K562 (cell line): ENCODE measurements around the gene PTPN12. TPM values are rescaled to one million over a fixed set of nuclear protein-coding genes. Genes with fewer than 3 reads are reported as not detected.

Source experiments
- BCOR ChIP-seq: fragments of 450-650 bp; IDR thresholded peaks from 2 replicates; pipeline ENCODE4 v1.6.1; 2016
- CEBPG ChIP-seq, 3 experiments: fragments of 200-800 bp in 1 of 3; sonication (Bioruptor generic) in 1 of 3; sonication (generic) in 1 of 3; formaldehyde crosslinking in 1 of 3; IDR thresholded peaks in 2 of 3; conservative IDR thresholded peaks in 1 of 3; 2 replicates each; pipeline versions ENCODE4 v1.6.1 to v1.8.0; 2016 to 2022; ENCODE audit warnings: missing compliant biosample characterization in 2 of 3, missing genetic modification characterization in 2 of 3, mild to moderate bottlenecking in 1 of 3, missing genetic modification reagents in 1 of 3
- CREM ChIP-seq: IDR thresholded peaks from 2 replicates; pipeline ENCODE4 v1.6.1; 2014; ENCODE audit warnings: antibody characterized with exemption, low read depth
- ESRRB ChIP-seq: fragments of 250-450 bp; sonication (Bioruptor Pico); IDR thresholded peaks from 2 replicates; pipeline ENCODE4 v1.5.0; 2020; ENCODE audit warnings: mild to moderate bottlenecking, moderate library complexity, borderline replicate concordance
- FOXK1 ChIP-seq: sonication (generic); formaldehyde crosslinking; IDR thresholded peaks from 2 replicates; pipeline ENCODE4 v1.8.0; 2022; ENCODE audit warnings: missing genetic modification reagents, mild to moderate bottlenecking, borderline replicate concordance
- HDGF ChIP-seq: fragments of 450-650 bp; IDR thresholded peaks from 2 replicates; pipeline ENCODE4 v1.6.1; 2016
- POLR3A ChIP-seq: IDR thresholded peaks from 2 replicates; pipeline ENCODE4 v1.6.1; 2011; ENCODE audit warnings: borderline replicate concordance, mild to moderate bottlenecking, moderate library complexity; ENCODE audit not compliant: insufficient read length, insufficient read depth; ENCODE audit errors: extremely low read depth
- RAD21 ChIP-seq, 2 experiments: fragments of 250-450 bp in 1 of 2; fragments of 450-650 bp in 1 of 2; sonication (Bioruptor Pico) in 1 of 2; formaldehyde crosslinking in 1 of 2; IDR thresholded peaks in 1 of 2; conservative IDR thresholded peaks in 1 of 2; 2 replicates each; pipeline versions ENCODE4 v1.4.0 to v1.8.0; 2020 to 2022; ENCODE audit warnings: mild to moderate bottlenecking in 2 of 2, moderate library complexity in 1 of 2
- RBBP5 ChIP-seq: fragments of 200-600 bp; sonication (generic); IDR thresholded peaks from 2 replicates; pipeline ENCODE4 v1.6.1; 2012; ENCODE audit warnings: borderline replicate concordance, mild to moderate bottlenecking, low read length, control low read depth, inconsistent platforms; ENCODE audit not compliant: insufficient read depth, poor library complexity, severe bottlenecking
- SAP30 ChIP-seq: fragments of 200-600 bp; sonication (generic); IDR thresholded peaks from 2 replicates; pipeline ENCODE4 v1.6.1; 2012; ENCODE audit warnings: borderline replicate concordance, low read depth, mild to moderate bottlenecking, moderate library complexity, low read length, control low read depth, inconsistent platforms; ENCODE audit not compliant: insufficient read depth, poor library complexity, severe bottlenecking
- TCFL5 ChIP-seq: fragments of 250-450 bp; sonication (Bioruptor Pico); conservative IDR thresholded peaks from 2 replicates; pipeline ENCODE4 v1.6.1; 2021; ENCODE audit warnings: mild to moderate bottlenecking, moderate library complexity, matching md5 sums
- U2AF2 ChIP-seq: fragments of 200-400 bp; formaldehyde crosslinking; optimal IDR thresholded peaks from 2 replicates; pipeline ENCODE3; 2017; ENCODE audit warnings: low read depth, mild to moderate bottlenecking, low read length
- ZFP36 ChIP-seq: fragments of 150-350 bp; IDR thresholded peaks from 2 replicates; pipeline ENCODE4 v1.6.1; 2018; ENCODE audit warnings: low read length, low read depth; ENCODE audit not compliant: partially characterized antibody
- polyA plus RNA-seq, 8 experiments: library from polyadenylated mRNA; depleted of rRNA in 4 of 8; stranded (reverse) in 5 of 8; unstranded in 3 of 8; fragments of >200 nt; fragmentation: Nextera tagmentation in 2 of 8; fragmentation: Illumina TruSeq in 1 of 8; extraction: Ambion mirVana in 2 of 8; extraction: Trizol in 1 of 8; gene quantifications; 2 replicates each; pipeline versions ENCODE4 v1.2.1 to v1.2.3, GENCODE V29; 2011 to 2014; ENCODE audit warnings: inconsistent platforms in 1 of 8, missing spikeins in 1 of 8
- total RNA-seq, 7 experiments: library from RNA; depleted of rRNA in 6 of 7; stranded (reverse); fragments of >200 nt in 6 of 7; fragmentation: Illumina TruSeq in 2 of 7; extraction: Trizol in 2 of 7; gene quantifications; 2 replicates each; pipeline versions ENCODE4 v1.2.1 to v1.2.3, GENCODE V29; 2011 to 2021; ENCODE audit warnings: low replicate concordance in 1 of 7
- TF ChIP-seq, protein P1 (sequence below): fragments of 250-450 bp; sonication (Bioruptor Pico); IDR thresholded peaks from 2 replicates; pipeline ENCODE4 v1.4.0; 2020; ENCODE audit warnings: mild to moderate bottlenecking, moderate library complexity, borderline replicate concordance
- TF ChIP-seq, protein P2 (sequence below), 2 experiments: IDR thresholded peaks; 2 replicates each; pipeline ENCODE4 v1.6.1; 2012; ENCODE audit warnings: improper control_type of control experiment in 2 of 2, low read depth in 2 of 2, low read length in 2 of 2, borderline replicate concordance in 1 of 2
- TF ChIP-seq, protein P3 (sequence below): sonication (generic); formaldehyde crosslinking; IDR thresholded peaks from 2 replicates; pipeline ENCODE4 v1.8.0; 2022; ENCODE audit warnings: mild to moderate bottlenecking, low read depth, missing genetic modification reagents
- TF ChIP-seq, protein P4 (sequence below): sonication (generic); formaldehyde crosslinking; IDR thresholded peaks from 2 replicates; pipeline ENCODE4 v1.8.1; 2023; ENCODE audit warnings: mild to moderate bottlenecking, missing genetic modification reagents, moderate library complexity

PTPN12 gene
- total and polyA plus RNA-seq, 9 of the 15 experiments (the other 6 are each of a cell fraction or from before 2014, with no cell fraction given) = 15.3 to 79.8 (median 26.6) TPM

DNA sequence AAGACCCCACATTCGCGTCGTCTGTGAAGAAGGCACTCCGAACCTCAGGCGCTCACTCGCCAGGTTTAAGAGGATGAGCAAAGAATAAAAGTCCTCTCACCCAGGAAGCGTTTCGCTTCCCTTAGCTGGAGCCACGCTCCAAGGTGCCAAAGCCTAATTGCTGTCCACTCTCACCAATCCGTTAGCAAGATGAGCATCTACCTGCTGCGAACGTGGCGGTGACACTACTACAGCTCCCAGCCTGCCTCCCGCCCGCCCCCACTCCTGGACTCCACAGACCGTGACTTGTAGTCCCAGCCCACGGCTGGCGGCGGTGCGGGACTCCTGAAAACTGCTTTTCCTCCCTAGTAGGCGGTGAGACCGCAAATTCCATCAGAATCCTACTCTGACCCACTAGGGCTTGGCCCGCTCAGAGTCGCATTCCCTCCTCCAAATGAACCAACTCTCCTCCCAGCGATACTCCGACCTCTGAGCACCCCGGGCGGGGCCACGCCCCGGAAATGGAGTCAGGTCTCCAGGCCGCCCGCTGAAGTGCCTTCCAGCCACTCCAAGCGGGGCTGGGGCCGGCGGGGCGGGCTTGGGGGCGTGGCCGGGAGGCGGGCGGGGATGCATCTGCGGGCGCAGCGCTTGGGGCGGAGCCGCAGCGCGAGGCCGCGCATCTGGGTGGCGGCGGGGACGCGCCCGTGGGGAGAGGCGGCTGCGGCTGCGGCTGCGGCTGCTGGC is 521 bp upstream of the PTPN12 start (continued):
- TF ChIP-seq, protein P1, sequence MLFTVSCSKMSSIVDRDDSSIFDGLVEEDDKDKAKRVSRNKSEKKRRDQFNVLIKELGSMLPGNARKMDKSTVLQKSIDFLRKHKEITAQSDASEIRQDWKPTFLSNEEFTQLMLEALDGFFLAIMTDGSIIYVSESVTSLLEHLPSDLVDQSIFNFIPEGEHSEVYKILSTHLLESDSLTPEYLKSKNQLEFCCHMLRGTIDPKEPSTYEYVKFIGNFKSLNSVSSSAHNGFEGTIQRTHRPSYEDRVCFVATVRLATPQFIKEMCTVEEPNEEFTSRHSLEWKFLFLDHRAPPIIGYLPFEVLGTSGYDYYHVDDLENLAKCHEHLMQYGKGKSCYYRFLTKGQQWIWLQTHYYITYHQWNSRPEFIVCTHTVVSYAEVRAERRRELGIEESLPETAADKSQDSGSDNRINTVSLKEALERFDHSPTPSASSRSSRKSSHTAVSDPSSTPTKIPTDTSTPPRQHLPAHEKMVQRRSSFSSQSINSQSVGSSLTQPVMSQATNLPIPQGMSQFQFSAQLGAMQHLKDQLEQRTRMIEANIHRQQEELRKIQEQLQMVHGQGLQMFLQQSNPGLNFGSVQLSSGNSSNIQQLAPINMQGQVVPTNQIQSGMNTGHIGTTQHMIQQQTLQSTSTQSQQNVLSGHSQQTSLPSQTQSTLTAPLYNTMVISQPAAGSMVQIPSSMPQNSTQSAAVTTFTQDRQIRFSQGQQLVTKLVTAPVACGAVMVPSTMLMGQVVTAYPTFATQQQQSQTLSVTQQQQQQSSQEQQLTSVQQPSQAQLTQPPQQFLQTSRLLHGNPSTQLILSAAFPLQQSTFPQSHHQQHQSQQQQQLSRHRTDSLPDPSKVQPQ (CRISPR knock-in tag) = no peak
- TF ChIP-seq CREM = no peak; the same call in 1 of the 2 replicates
- TF ChIP-seq ZFP36 = no peak
- TF ChIP-seq FOXK1 (CRISPR knock-in tag) = no peak
- TF ChIP-seq RAD21 (CRISPR knock-in tag; conservative IDR thresholded peaks at IDR 0.05 in 1 of 2, IDR thresholded peaks at IDR 0.05 in 1 of 2) = peak in 1 of 2 experiments; percentile 8; a peak in 1 of 4 replicates
- no peak for TF ChIP-seq ESRRB
- peak; percentile 39 for TF ChIP-seq RBBP5
- peak; percentile 61 for TF ChIP-seq SAP30
- no peak for TF ChIP-seq CEBPG (CRISPR knock-in tag; IDR thresholded peaks at IDR 0.05)
- TF ChIP-seq CEBPG (tag; conservative IDR thresholded peaks at IDR 0.05 in 1 of 2, IDR thresholded peaks at IDR 0.05 in 1 of 2) = no peak
- TF ChIP-seq, protein P2, sequence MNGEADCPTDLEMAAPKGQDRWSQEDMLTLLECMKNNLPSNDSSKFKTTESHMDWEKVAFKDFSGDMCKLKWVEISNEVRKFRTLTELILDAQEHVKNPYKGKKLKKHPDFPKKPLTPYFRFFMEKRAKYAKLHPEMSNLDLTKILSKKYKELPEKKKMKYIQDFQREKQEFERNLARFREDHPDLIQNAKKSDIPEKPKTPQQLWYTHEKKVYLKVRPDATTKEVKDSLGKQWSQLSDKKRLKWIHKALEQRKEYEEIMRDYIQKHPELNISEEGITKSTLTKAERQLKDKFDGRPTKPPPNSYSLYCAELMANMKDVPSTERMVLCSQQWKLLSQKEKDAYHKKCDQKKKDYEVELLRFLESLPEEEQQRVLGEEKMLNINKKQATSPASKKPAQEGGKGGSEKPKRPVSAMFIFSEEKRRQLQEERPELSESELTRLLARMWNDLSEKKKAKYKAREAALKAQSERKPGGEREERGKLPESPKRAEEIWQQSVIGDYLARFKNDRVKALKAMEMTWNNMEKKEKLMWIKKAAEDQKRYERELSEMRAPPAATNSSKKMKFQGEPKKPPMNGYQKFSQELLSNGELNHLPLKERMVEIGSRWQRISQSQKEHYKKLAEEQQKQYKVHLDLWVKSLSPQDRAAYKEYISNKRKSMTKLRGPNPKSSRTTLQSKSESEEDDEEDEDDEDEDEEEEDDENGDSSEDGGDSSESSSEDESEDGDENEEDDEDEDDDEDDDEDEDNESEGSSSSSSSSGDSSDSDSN (IDR thresholded peaks at IDR 0.05; ENCODE audit: borderline replicate concordance in 1 of 2, low read depth in 2 of 2, low read length in 2 of 2) = 0 out of 4 replicates have a peak, but pooled peaks of 1 of the 2 experiments have one; percentile 22
- no peak for TF ChIP-seq TCFL5 (CRISPR knock-in tag)
- no peak for TF ChIP-seq POLR3A
- no peak for TF ChIP-seq U2AF2
- TF ChIP-seq, protein P3, sequence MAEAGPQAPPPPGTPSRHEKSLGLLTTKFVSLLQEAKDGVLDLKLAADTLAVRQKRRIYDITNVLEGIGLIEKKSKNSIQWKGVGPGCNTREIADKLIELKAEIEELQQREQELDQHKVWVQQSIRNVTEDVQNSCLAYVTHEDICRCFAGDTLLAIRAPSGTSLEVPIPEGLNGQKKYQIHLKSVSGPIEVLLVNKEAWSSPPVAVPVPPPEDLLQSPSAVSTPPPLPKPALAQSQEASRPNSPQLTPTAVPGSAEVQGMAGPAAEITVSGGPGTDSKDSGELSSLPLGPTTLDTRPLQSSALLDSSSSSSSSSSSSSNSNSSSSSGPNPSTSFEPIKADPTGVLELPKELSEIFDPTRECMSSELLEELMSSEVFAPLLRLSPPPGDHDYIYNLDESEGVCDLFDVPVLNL (CRISPR knock-in tag) = no peak
- TF ChIP-seq, protein P4, sequence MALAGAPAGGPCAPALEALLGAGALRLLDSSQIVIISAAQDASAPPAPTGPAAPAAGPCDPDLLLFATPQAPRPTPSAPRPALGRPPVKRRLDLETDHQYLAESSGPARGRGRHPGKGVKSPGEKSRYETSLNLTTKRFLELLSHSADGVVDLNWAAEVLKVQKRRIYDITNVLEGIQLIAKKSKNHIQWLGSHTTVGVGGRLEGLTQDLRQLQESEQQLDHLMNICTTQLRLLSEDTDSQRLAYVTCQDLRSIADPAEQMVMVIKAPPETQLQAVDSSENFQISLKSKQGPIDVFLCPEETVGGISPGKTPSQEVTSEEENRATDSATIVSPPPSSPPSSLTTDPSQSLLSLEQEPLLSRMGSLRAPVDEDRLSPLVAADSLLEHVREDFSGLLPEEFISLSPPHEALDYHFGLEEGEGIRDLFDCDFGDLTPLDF (CRISPR knock-in tag) = no peak
- peak; percentile 63; the same call in 1 of the 2 replicates for TF ChIP-seq BCOR
- 0 out of 2 replicates have a peak, but pooled peaks have one; percentile 39 for TF ChIP-seq HDGF
